GM18499 (cell line): ENCODE measurements around the gene DUSP8.
"Not testable (repeated sequence)": the region's sequence is repeated elsewhere in the genome, so short reads cannot be mapped to it uniquely, and the experiment has no call there.

ENCODE experiments used
- ATAC-seq: cut with Tn5 transposase; IDR thresholded peaks from one replicate; pipeline ENCODE4 v1.9.1; 2021; ENCODE audit warnings: moderate number of reproducible peaks; ENCODE audit not compliant: insufficient read depth, unreplicated experiment

The DUSP8 gene

GRCh38 chr11:1589996-1590395, 17.9 kb upstream of the DUSP8 start:
- no peak for ATAC-seq

GRCh38 chr11:1589191-1589963, 17.3 kb upstream of the DUSP8 start:
- ATAC-seq = not testable (repeated sequence)

GRCh38 chr11:1586699-1587098, 14.6 kb upstream of the DUSP8 start:
- ATAC-seq = no peak

GRCh38 chr11:1584661-1585370, 12.7 kb upstream of the DUSP8 start, which contains the start of gene KRTAP5-1:
KRTAP5-1 (minus strand) TSS chr11:1585283; CDS start chr11:1585249, 34 bp downstream.
- not testable (repeated sequence) for ATAC-seq

- not testable (repeated sequence) for ATAC-seq
These were observed 10.8 kb upstream of the DUSP8 start for GRCh38 chr11:1582909-1583308.

- no peak for ATAC-seq
These were observed 9.9 kb upstream of the DUSP8 start for GRCh38 chr11:1581976-1582375.

- ATAC-seq = no peak
These were observed 4.8 kb upstream of the DUSP8 start for GRCh38 chr11:1576825-1577224.

- not testable (repeated sequence) for ATAC-seq
These were observed 3.7 kb upstream of the DUSP8 start for GRCh38 chr11:1575756-1576155.

- no peak for ATAC-seq
These were observed 2.8 kb upstream of the DUSP8 start for GRCh38 chr11:1574933-1575242.

GRCh38 chr11:1574238-1574932, 2.3 kb upstream of the DUSP8 start:
- ATAC-seq = no peak

- no peak for ATAC-seq
These were observed 1.8 kb upstream of the DUSP8 start for GRCh38 chr11:1573903-1574237.

- ATAC-seq = no peak
These were observed 1.2 kb upstream of the DUSP8 start for GRCh38 chr11:1573077-1573902.

- ATAC-seq = no peak
These were observed 293 bp downstream of the DUSP8 start for GRCh38 chr11:1571760-1572196.

GRCh38 chr11:1570896-1571759, 943 bp downstream of the DUSP8 start:
- no peak for ATAC-seq

- no peak for ATAC-seq
These were observed 1.6 kb downstream of the DUSP8 start for GRCh38 chr11:1570531-1570895.

- ATAC-seq = no peak
These were observed 2.0 kb downstream of the DUSP8 start for GRCh38 chr11:1570001-1570453.

GRCh38 chr11:1569251-1569780, 2.8 kb downstream of the DUSP8 start:
- no peak for ATAC-seq

- ATAC-seq = no peak
These were observed 3.6 kb downstream of the DUSP8 start for GRCh38 chr11:1568441-1568911.

GRCh38 chr11:1567721-1568100, 4.4 kb downstream of the DUSP8 start:
- no peak for ATAC-seq
